RWPE1 (cell line): Measurements from ENCODE around the gene BLOC1S5.
A peak's percentile ranks its signal among the peaks of the same experiment; 100 is the strongest.
"Not testable (repeated sequence)": the region's sequence is repeated elsewhere in the genome, so short reads cannot be mapped to it uniquely, and the experiment has no call there.

Source experiments
- CTCF ChIA-PET: fragments of 350-600 bp; sonication (Branson Sonifier 250); formaldehyde crosslinking; extraction: SDS; loops from one replicate; lab custom pipeline; 2021; lab: Yijun Ruan, JAX
- POLR2A ChIA-PET: fragments of 400-600 bp; formaldehyde crosslinking; extraction: SDS; loops from one replicate; lab custom pipeline; 2020; ENCODE audit warnings: antibody characterized with exemption; ENCODE audit not compliant: low non-redundant PET; lab: Yijun Ruan, JAX
- DNase-seq: peaks from one replicate; pipeline ENCODE4 v3.0.0; 2012; ENCODE audit warnings: low spot score
- H3K27ac ChIP-seq: fragments of 450-650 bp; 2 replicates; pipeline ENCODE4 v1.5.1; 2017
- CTCF ChIP-seq: fragments of 450-650 bp; conservative IDR thresholded peaks from 2 replicates; pipeline ENCODE4 v1.5.1; 2017; ENCODE audit warnings: low read depth, mild to moderate bottlenecking

The BLOC1S5 gene

GRCh38 chr6:8057793-8058192 is 6.4 kb downstream of the BLOC1S5 start:
- POLR2A ChIA-PET, result interaction anchor here (0.6 kb wide), 1 partner anchor 336 kb away, joined by 9 read pairs; no protein-coding TSS in a partner anchor

GRCh38 chr6:8057263-8057662 is 6.9 kb downstream of the BLOC1S5 start:
- POLR2A ChIA-PET, result interaction anchor here (0.6 kb wide), 1 partner anchor 335 kb away, joined by 9 read pairs; no protein-coding TSS in a partner anchor
- CTCF ChIA-PET, result interaction anchor here (0.9 kb wide), 1 partner anchor 332 kb away, joined by 3 read pairs; no protein-coding TSS in a partner anchor

More at GRCh38 chr6:8057793-8058192, 6.4 kb downstream of the BLOC1S5 start:
- no peak overlapping the region for H3K27ac ChIP-seq
- no peak for DNase-seq
- no peak for TF ChIP-seq CTCF
- CTCF ChIA-PET, result interaction anchor here (0.6 to 0.9 kb wide), 2 partner anchors 76 to 333 kb away, joined by 3 to 4 read pairs; no protein-coding TSS in a partner anchor

GRCh38 chr6:8054276-8054675 is 9.9 kb downstream of the BLOC1S5 start:
- ChIA-PET CTCF (no interaction called here), POLR2A (no interaction called here)
- no peak for DNase-seq
- no peak for TF ChIP-seq CTCF
- no peak overlapping the region for H3K27ac ChIP-seq

More at GRCh38 chr6:8057263-8057662, 6.9 kb downstream of the BLOC1S5 start:
- no peak for TF ChIP-seq CTCF
- H3K27ac ChIP-seq, result no peak overlapping the region
- DNase-seq, result no peak

- no peak overlapping the region for H3K27ac ChIP-seq
- DNase-seq, result peak; percentile 26
- ChIA-PET CTCF (interaction anchor here (0.6 kb wide), 1 partner anchor 318 kb away, joined by 4 read pairs; no protein-coding TSS in a partner anchor), POLR2A (no interaction called here)
- no peak for TF ChIP-seq CTCF
Measured at GRCh38 chr6:8047541-8048292, 16.5 kb downstream of the BLOC1S5 start.

GRCh38 chr6:8045769-8046168 is 18.4 kb downstream of the BLOC1S5 start:
- H3K27ac ChIP-seq, POLR2A ChIA-PET, CTCF ChIA-PET, DNase-seq: not testable (repeated sequence)

- no peak for DNase-seq
- ChIA-PET POLR2A (no interaction called here), CTCF (no interaction called here)
- H3K27ac ChIP-seq, result no peak overlapping the region
- TF ChIP-seq CTCF, result no peak
Measured at GRCh38 chr6:8043221-8043620, 21.0 kb downstream of the BLOC1S5 start.

- ChIA-PET CTCF (interaction anchor here (0.6 kb wide), 1 partner anchor 11 kb away, joined by 3 read pairs; no protein-coding TSS in a partner anchor), POLR2A (no interaction called here)
- TF ChIP-seq CTCF, result no peak
- DNase-seq, result no peak
- no peak overlapping the region for H3K27ac ChIP-seq
Measured at GRCh38 chr6:8041913-8042583, 22.1 kb downstream of the BLOC1S5 start.

- POLR2A ChIA-PET, DNase-seq, CTCF ChIA-PET, H3K27ac ChIP-seq: not testable (repeated sequence)
Measured at GRCh38 chr6:8034107-8034506, 30.1 kb downstream of the BLOC1S5 start.
